ENCODE results near the gene CSTF1.

CSTF1 gene

GRCh38 chr20:56429502-56429901 lies 37.1 kb downstream of the CSTF1 start:
- DNase-seq (ENCODE audit: low read depth) = no peak

GRCh38 chr20:56429941-56430340 lies 37.5 kb downstream of the CSTF1 start:
- no peak for DNase-seq (ENCODE audit: low read depth)

GRCh38 chr20:56430461-56430860 lies 38.0 kb downstream of the CSTF1 start:
- no peak for DNase-seq (ENCODE audit: low read depth)

GRCh38 chr20:56430957-56431356 lies 38.5 kb downstream of the CSTF1 start:
- no peak for DNase-seq (ENCODE audit: low read depth)

GRCh38 chr20:56431471-56431870 lies 39.0 kb downstream of the CSTF1 start:
- DNase-seq (ENCODE audit: low read depth) = no peak

GRCh38 chr20:56433221-56433879 lies 40.9 kb downstream of the CSTF1 start:
- DNase-seq (ENCODE audit: low read depth) = no peak

- peak; percentile 82 for DNase-seq (ENCODE audit: low read depth)
These were observed 41.4 kb downstream of the CSTF1 start for GRCh38 chr20:56433880-56434255.

- no peak for DNase-seq (ENCODE audit: low read depth)
These were observed 44.9 kb downstream of the CSTF1 start for GRCh38 chr20:56437196-56437960.

GRCh38 chr20:56438284-56438683 lies 45.8 kb downstream of the CSTF1 start:
- DNase-seq (ENCODE audit: low read depth) = no peak

GRCh38 chr20:56439771-56440291 lies 47.4 kb downstream of the CSTF1 start:
- peak; percentile 99 for DNase-seq (ENCODE audit: low read depth)

GRCh38 chr20:56440346-56441007 lies 48.0 kb downstream of the CSTF1 start:
- no peak for DNase-seq (ENCODE audit: low read depth)

GRCh38 chr20:56442389-56443365 lies 50.2 kb downstream of the CSTF1 start:
- DNase-seq (ENCODE audit: low read depth) = no peak

GRCh38 chr20:56443654-56444540 lies 51.5 kb downstream of the CSTF1 start:
- no peak for DNase-seq (ENCODE audit: low read depth)

GRCh38 chr20:56445130-56445529 lies 52.7 kb downstream of the CSTF1 start:
- DNase-seq (ENCODE audit: low read depth) = no peak

GRCh38 chr20:56445540-56445939 lies 53.1 kb downstream of the CSTF1 start:
- DNase-seq (ENCODE audit: low read depth) = no peak

GRCh38 chr20:56447227-56447626 lies 54.8 kb downstream of the CSTF1 start:
- no peak for DNase-seq (ENCODE audit: low read depth)

GRCh38 chr20:56449459-56449858 lies 57.0 kb downstream of the CSTF1 start:
- no peak for DNase-seq (ENCODE audit: low read depth)

- DNase-seq (ENCODE audit: low read depth) = no peak
These were observed 58.8 kb downstream of the CSTF1 start for GRCh38 chr20:56451056-56451765.

- DNase-seq (ENCODE audit: low read depth) = no peak
These were observed 60.9 kb downstream of the CSTF1 start for GRCh38 chr20:56453352-56453751.

- no peak for DNase-seq (ENCODE audit: low read depth)
These were observed 62.3 kb downstream of the CSTF1 start for GRCh38 chr20:56454754-56455153.

Measured in GM04504 (cell line).